ENCODE results near the gene SLC8A3.

Gene SLC8A3

DNA sequence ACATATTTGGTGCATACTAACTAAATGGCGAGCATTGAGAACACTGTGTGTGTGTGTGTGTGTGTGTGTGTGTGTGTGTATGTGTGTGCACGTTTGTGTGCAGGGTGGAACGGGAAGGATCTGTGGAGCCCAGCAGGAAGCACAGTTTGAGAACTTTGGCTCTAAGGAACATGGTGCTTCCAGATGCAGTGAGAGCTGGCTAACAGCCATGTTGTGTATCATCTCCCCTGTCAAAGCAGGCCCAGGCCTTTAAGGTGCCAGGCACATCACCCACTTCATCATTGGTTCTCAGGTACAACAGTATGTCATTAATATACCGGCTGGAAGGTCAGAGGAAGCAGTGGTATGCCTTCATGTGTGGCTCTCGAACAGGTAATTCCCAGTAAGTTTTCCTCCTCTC lies 72.5 kb downstream of the SLC8A3 start:
- DNase-seq, result no peak

DNA sequence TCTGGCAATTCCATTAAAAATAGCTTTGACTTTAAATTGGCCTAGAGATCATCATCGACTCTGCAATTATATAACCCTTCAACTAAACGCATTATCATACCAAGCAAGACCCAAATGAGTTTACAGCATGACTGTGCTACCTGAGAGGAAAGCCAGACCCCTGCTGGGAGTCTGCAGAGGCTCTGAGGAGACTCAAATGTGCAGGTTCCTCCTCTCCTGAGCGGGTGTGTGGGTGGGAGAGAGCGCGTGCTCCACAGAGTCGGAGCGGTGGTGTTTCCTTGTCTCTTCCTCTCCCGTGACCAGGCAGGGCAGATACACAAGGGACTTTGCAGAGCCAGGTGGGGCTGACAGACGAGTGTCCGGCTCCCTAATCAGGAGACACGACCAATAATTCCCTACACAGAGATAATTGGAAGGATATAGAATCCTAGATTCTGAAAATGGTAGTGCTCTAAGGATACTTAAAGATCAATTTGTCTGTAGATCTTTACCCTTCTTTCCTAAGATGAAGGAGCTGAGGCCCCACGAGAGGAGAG lies 74.1 kb downstream of the SLC8A3 start:
- peak; percentile 23 for DNase-seq

- DNase-seq, result no peak
Observed at GRCh38 chr14:70113211-70113610, 75.5 kb downstream of the SLC8A3 start.

GRCh38 chr14:70108419-70108818 lies 80.3 kb downstream of the SLC8A3 start:
- DNase-seq, result no peak

DNA sequence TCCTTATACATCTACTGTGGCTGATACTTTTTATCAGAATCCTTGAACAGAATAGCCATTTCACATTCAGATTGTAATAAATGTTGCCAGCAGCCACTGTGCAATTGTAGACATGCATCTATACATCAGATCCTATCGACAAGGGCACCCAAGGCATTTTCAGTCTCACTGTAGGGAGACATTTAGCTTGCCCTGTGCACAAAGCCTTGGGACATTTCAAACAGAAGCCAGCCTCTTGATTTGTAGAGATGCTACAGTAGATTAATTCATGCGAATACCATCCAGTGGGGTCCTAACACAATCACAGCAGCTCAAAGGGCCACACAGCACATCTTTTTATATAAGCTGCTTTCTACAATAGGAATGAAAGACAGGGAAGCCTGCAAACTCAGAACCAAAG lies 81.4 kb downstream of the SLC8A3 start:
- no peak for DNase-seq

GRCh38 chr14:70100071-70100470 lies 88.7 kb downstream of the SLC8A3 start:
- DNase-seq, result no peak

- no peak for DNase-seq
Observed at GRCh38 chr14:70098250-70098809, 90.4 kb downstream of the SLC8A3 start.

DNA sequence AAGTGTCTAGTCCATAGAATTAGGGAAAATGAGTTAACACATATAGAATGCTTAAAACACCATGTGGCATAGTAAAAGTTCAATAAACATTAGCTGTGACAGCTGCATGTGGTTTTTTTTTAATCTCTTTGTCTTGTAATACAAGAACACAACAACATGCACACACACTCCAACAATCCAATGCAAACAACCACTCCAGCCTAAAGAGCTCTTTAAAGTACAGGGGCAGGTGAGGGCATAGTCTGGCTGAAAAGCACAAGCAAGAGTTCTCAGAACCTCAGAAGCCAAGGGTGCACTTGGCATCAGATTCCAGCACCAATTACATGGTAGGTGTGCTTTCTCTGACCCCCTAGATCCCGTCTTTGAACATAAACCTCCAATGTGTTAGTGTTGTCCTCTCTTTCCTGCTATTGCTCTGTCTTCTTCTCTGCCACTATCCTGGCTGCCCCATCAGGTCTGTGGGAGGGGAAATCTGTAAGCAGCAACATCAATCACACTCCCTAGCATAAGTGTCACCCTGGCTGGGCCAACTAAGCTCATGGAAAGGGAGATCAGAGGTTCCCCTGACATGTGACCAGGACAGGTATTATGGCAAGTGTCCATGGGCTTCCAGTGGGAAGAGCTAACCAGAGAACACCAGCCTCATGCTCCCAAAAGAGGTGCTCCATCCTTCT lies 91.0 kb downstream of the SLC8A3 start:
- DNase-seq, result peak; percentile 99

DNA sequence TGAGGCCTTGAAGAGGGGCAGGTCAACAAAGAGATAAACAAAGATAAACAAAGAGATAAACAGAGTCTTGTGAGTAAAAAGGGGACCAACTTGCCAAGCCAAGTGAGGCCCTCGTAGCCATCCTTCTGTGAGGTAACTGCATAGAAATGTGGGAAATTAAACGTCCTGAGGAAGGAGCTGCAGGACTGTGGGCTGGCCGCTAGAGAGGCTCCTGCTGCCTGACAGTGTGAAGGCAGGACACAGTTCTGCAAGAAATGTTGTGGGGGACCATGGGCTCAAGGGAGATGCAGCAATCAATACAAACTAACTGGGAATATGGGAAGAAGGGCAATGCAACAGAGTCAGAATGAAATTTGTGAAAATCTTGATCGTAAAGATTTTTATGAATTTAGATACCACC lies 91.9 kb downstream of the SLC8A3 start:
- DNase-seq, result no peak

GRCh38 chr14:70094631-70095030 lies 94.1 kb downstream of the SLC8A3 start:
- no peak for DNase-seq

DNA sequence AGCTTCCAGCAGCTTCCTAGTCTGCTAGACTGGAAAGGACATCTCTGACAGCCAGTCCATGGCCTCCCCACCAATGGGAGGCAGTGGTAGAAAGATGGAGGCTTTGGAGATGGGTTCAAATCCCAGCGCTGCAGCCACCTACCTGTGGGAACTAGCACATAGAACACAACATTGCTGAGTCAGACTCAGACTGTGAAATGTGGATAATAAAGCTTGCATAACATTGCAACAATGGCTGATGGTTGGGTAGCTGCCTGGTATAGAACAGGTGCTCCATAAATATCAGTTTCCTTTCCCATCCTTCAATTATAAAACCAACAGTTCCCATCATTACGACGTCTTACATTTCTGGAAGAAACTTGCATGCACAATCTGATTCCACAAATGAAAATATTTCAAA lies 94.6 kb downstream of the SLC8A3 start:
- no peak for DNase-seq

DNA sequence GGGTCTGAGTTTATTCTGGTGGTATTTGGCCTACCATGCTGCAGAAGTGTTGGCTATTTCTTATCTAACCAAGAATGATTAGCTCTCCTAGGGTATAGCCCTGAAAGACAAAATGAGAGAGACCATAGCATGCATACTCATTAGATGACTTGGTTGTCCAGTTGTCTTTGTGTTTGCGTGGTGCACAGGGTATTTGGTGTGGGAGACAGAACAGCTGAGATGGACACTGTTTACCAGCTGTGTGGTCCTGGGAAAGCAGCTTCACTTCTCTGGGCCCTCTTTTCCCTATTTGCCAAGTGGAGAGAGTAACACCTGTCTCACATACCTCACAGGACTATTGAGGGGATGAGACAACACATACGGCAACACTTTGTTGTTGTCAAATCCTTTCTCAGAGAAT lies 95.6 kb downstream of the SLC8A3 start:
- DNase-seq, result no peak

GRCh38 chr14:70087380-70087697 lies 101.4 kb downstream of the SLC8A3 start:
- DNase-seq, result no peak

GRCh38 chr14:70086685-70087379 lies 101.9 kb downstream of the SLC8A3 start:
- DNase-seq, result peak; percentile 49

DNA sequence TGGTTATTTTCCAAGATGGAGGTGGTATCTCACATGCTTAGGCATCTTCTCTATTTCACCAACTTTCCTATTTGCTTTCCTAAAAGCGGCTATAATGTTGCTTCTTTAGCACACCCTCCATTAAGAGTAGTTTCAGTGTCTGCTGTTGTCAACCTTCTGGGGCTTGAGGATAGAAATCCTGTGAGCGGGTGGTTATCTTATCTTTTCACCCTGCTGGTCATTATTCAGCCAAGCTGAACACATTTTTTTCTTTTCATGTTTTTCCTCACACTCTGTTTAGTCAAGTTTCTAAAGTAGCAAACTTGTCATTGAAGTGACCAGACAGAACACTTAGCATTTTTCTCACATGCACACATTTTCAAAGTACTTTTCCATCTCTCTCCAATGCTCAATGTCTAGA lies 104.5 kb downstream of the SLC8A3 start:
- no peak for DNase-seq

- no peak for DNase-seq
Observed at GRCh38 chr14:70082394-70082793, 106.4 kb downstream of the SLC8A3 start.

DNA sequence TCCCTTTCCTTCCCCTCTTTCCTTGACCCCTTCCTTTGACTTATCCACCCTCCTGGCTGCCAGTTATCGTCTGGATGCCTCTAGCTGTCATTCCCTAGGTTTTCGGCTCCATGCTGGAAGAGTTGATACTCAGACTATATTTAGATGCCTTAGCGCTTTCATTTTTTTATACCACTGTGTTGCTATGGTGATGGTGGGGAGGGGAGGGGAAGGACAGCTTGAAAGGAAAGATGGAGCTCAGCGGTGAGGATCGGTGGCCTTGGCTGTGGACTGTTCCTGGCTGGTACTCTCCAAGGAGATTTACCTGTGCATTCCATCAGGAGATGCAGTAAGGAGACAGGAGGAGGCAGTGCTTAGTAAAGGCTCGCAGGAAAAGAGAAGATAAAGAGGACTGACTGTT lies 108.7 kb downstream of the SLC8A3 start:
- DNase-seq, result no peak

- DNase-seq, result no peak
Observed at GRCh38 chr14:70078329-70078728, 110.4 kb downstream of the SLC8A3 start.

GRCh38 chr14:70077720-70078119 lies 111.0 kb downstream of the SLC8A3 start:
- DNase-seq, result no peak

DNA sequence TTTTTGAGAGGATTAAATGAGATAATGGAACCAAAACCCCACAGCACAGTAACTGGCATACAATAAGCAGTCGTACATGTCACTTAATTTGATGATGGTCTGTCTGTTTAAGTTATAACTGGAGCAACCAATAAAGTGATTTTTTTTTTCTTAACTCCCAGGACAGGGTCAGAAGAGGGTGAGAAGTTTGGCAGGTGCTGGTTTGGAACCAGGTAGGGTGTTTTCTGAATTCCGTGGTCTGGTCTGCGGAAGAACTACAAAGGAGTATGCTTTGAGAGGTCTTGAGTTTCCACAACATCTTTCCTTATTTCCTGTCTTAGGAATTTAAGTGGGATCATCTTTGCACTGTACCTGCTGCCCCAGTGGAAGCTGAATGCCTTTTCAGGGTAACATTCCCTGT lies 111.7 kb downstream of the SLC8A3 start:
- no peak for DNase-seq

GRCh38 chr14:70073924-70074566 lies 114.7 kb downstream of the SLC8A3 start:
- peak; percentile 8 for DNase-seq

DNA sequence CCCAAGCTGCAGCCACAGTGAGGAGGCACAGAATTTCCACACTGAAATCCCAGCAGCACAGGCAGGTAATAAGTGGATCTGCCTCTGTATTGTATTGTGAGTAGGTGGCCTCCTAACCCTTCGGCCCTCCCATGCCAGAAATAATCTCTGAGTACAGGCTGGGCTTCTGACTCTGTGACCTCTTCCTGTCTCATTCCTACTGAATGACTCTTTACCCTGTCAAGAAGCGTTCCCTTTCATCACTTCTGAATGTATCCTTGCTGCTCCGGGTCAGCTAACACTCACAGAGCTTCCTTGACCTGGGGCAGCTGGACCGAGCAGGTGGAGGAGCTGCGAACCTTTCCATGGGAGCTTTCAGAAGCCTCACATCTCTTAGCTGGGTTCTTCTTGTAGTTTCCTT lies 119.6 kb downstream of the SLC8A3 start:
- DNase-seq, result no peak

GRCh38 chr14:70067810-70068209 lies 120.9 kb downstream of the SLC8A3 start:
- DNase-seq, result no peak

All from NCI-H187 treated with DMSO at 0.1 percent for 48 hours (cell line).